K562 (cell line): ENCODE data around the gene NTSR2. TPM values are rescaled to one million over a fixed set of nuclear protein-coding genes. Genes with fewer than 3 reads are reported as not detected.

Source experiments
- NCOA1 ChIP-seq: fragments of 450-650 bp; IDR thresholded peaks from 2 replicates; pipeline ENCODE4 v1.6.1; 2016; ENCODE audit warnings: low read depth
- NR2C1 ChIP-seq, 2 experiments: fragments of 450-650 bp; IDR thresholded peaks; 2 replicates each; pipeline ENCODE4 v1.6.1; 2017; ENCODE audit warnings: mild to moderate bottlenecking in 2 of 2, antibody characterized with exemption in 1 of 2, inconsistent platforms in 1 of 2, missing compliant biosample characterization in 1 of 2, missing genetic modification characterization in 1 of 2
- PHF21A ChIP-seq: fragments of 450-650 bp; IDR thresholded peaks from 2 replicates; pipeline ENCODE4 v1.6.1; 2017; ENCODE audit warnings: low read depth, borderline replicate concordance
- SIN3A ChIP-seq, 2 experiments: fragments of 150-350 bp in 1 of 2; IDR thresholded peaks; 2 replicates each; pipeline ENCODE4 v1.6.1; 2011 to 2016; ENCODE audit warnings: borderline replicate concordance in 2 of 2, low read depth in 2 of 2, low read length in 2 of 2, mild to moderate bottlenecking in 2 of 2, moderate library complexity in 2 of 2; ENCODE audit not compliant: control insufficient read depth in 1 of 2
- TFAM ChIP-seq: fragments of 250-450 bp; sonication (Bioruptor Pico); conservative IDR thresholded peaks from 2 replicates; pipeline ENCODE4 v1.5.0; 2021; ENCODE audit warnings: mild to moderate bottlenecking, moderate library complexity
- ZNF175 ChIP-seq: fragments of 200-800 bp; sonication (Bioruptor generic); IDR thresholded peaks from 2 replicates; pipeline ENCODE4 v1.6.1; 2016; ENCODE audit warnings: low read depth, mild to moderate bottlenecking, missing genetic modification characterization, missing compliant biosample characterization
- ZNF445 ChIP-seq: fragments of 250-450 bp; sonication (Bioruptor Pico); IDR thresholded peaks from 2 replicates; pipeline ENCODE4 v1.4.0; 2020; ENCODE audit warnings: low read depth, mild to moderate bottlenecking, moderate library complexity
- polyA plus RNA-seq, 8 experiments: library from polyadenylated mRNA; depleted of rRNA in 4 of 8; stranded (reverse) in 5 of 8; unstranded in 3 of 8; fragments of >200 nt; fragmentation: Nextera tagmentation in 2 of 8; fragmentation: Illumina TruSeq in 1 of 8; extraction: Ambion mirVana in 2 of 8; extraction: Trizol in 1 of 8; gene quantifications; 2 replicates each; pipeline versions ENCODE4 v1.2.1 to v1.2.3, GENCODE V29; 2011 to 2014; ENCODE audit warnings: inconsistent platforms in 1 of 8, missing spikeins in 1 of 8
- total RNA-seq, 7 experiments: library from RNA; depleted of rRNA in 6 of 7; stranded (reverse); fragments of >200 nt in 6 of 7; fragmentation: Illumina TruSeq in 2 of 7; extraction: Trizol in 2 of 7; gene quantifications; 2 replicates each; pipeline versions ENCODE4 v1.2.1 to v1.2.3, GENCODE V29; 2011 to 2021; ENCODE audit warnings: low replicate concordance in 1 of 7
- TF ChIP-seq, protein P1 (sequence below), 2 experiments: fragments of 450-650 bp; IDR thresholded peaks; 2 replicates each; pipeline ENCODE4 v1.6.1; 2016; ENCODE audit warnings: mild to moderate bottlenecking in 2 of 2, borderline replicate concordance in 1 of 2, low read depth in 1 of 2, moderate library complexity in 1 of 2
- TF ChIP-seq, protein P2 (sequence below), 2 experiments: fragments of 250-450 bp in 1 of 2; fragments of 450-650 bp in 1 of 2; sonication (Bioruptor Pico) in 1 of 2; IDR thresholded peaks; 2 replicates each; pipeline versions ENCODE4 v1.6.1 to v1.8.0; 2016 to 2021; ENCODE audit warnings: mild to moderate bottlenecking in 2 of 2, moderate library complexity in 2 of 2, missing compliant biosample characterization in 1 of 2, missing genetic modification characterization in 1 of 2
- TF ChIP-seq, protein P3 (sequence below): sonication (generic); formaldehyde crosslinking; IDR thresholded peaks from 2 replicates; pipeline ENCODE4 v1.8.0; 2022; ENCODE audit warnings: missing genetic modification reagents, mild to moderate bottlenecking, moderate library complexity, borderline replicate concordance
- TF ChIP-seq, protein P4 (sequence below): fragments of 450-650 bp; IDR thresholded peaks from 2 replicates; pipeline ENCODE4 v1.6.1; 2017; ENCODE audit warnings: antibody characterized with exemption, mild to moderate bottlenecking

NTSR2 gene
- total and polyA plus RNA-seq, 9 of the 15 experiments (the other 6 are each of a cell fraction or from before 2014, with no cell fraction given) = not detected

DNA sequence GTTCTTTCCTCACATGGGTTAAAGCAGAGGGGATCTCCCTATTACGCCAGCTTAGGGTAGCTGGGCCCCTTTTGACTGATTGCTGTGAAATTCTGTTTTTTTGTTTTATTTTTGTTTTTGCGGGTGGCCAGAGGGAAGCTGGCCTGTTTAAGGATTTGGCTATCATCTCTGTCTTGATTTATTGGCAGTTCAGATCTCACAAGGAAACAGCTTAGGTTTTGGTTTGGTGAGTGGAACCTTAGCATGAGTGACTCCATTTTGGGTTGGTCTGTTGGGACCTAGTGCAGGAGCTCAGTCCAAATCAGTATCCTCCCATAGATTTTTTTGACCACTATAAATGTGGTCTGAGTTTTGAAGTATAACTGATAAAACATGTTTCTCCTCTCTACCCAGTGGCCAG, 25.6 kb upstream of the NTSR2 start (continued):
- TF ChIP-seq, protein P1, sequence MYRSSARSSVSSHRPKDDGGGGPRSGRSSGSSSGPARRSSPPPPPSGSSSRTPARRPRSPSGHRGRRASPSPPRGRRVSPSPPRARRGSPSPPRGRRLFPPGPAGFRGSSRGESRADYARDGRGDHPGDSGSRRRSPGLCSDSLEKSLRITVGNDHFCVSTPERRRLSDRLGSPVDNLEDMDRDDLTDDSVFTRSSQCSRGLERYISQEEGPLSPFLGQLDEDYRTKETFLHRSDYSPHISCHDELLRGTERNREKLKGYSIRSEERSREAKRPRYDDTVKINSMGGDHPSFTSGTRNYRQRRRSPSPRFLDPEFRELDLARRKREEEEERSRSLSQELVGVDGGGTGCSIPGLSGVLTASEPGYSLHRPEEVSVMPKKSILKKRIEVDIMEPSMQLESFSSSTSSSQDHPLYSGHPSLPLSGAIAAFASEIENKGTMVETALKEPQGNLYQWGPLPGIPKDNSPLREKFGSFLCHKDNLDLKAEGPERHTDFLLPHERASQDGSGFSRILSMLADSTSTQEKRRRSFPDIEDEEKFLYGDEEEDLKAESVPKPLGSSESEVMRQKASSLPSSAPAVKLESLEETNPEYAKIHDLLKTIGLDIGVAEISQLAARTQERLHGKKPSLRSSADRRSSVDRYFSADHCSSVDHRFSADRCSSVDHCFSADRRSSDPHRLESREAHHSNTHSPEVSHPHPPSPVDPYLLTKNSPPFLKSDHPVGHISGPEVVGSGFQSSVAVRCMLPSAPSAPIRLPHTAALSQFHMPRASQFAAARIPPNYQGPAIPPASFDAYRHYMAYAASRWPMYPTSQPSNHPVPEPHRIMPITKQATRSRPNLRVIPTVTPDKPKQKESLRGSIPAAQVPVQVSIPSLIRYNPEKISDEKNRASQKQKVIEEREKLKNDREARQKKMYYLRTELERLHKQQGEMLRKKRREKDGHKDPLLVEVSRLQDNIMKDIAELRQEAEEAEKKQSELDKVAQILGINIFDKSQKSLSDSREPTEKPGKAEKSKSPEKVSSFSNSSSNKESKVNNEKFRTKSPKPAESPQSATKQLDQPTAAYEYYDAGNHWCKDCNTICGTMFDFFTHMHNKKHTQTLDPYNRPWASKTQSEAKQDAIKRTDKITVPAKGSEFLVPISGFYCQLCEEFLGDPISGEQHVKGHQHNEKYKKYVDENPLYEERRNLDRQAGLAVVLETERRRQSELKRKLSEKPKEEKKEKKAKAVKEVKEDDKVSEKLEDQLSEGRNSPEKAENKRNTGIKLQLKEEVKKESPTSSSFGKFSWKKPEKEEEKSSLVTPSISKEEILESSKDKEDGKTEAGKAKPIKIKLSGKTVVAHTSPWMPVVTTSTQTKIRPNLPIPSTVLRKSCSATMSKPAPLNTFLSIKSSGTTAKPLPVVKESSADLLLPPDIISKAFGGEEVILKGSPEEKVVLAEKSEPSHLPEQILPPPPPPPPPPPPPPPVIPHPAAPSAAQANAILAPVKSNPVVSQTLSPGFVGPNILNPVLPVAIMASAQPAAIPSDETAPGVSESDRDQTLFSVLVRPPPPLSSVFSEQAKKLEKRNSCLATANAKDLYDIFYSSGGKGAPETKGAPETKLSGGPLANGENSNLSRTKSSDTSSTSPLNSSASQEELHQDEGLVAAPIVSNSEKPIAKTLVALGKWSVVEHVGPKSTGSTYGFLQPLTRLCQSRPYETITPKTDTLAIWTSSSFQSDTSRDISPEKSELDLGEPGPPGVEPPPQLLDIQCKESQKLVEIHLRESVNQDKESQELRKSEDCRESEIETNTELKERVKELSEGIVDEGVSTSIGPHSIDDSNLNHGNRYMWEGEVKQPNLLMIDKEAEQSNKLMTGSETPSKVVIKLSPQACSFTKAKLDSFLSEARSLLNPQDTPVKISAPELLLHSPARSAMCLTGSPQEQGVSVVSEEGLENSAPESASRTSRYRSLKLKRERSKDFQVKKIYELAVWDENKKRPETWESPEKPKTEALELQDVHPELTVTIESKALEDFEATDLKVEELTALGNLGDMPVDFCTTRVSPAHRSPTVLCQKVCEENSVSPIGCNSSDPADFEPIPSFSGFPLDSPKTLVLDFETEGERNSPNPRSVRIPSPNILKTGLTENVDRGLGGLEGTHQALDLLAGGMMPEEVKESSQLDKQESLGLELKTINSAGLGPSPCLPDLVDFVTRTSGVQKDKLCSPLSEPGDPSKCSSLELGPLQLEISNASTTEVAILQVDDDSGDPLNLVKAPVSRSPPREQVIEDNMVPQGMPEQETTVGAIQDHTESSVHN (IDR thresholded peaks at IDR 0.05; ENCODE audit: borderline replicate concordance in 1 of 2, low read depth in 1 of 2) = no peak
- no peak for TF ChIP-seq NR2C1 (IDR thresholded peaks at IDR 0.05)
- peak; percentile 56; the same call in 1 of the 2 replicates for TF ChIP-seq NR2C1 (tag; IDR thresholded peaks at IDR 0.05)
- TF ChIP-seq ZNF175 (CRISPR knock-in tag) = no peak
- no peak for TF ChIP-seq PHF21A
- TF ChIP-seq ZNF445 (CRISPR knock-in tag) = no peak
- TF ChIP-seq SIN3A (IDR thresholded peaks at IDR 0.05; ENCODE audit: borderline replicate concordance in 2 of 2, control insufficient read depth in 1 of 2, low read depth in 2 of 2, low read length in 2 of 2) = no peak
- TF ChIP-seq, protein P2, sequence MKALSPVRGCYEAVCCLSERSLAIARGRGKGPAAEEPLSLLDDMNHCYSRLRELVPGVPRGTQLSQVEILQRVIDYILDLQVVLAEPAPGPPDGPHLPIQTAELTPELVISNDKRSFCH (CRISPR knock-in tag; IDR thresholded peaks at IDR 0.05) = no peak
- TF ChIP-seq, protein P2 (tag; IDR thresholded peaks at IDR 0.05) = peak; percentile 83
- no peak for TF ChIP-seq TFAM
- TF ChIP-seq, protein P3, sequence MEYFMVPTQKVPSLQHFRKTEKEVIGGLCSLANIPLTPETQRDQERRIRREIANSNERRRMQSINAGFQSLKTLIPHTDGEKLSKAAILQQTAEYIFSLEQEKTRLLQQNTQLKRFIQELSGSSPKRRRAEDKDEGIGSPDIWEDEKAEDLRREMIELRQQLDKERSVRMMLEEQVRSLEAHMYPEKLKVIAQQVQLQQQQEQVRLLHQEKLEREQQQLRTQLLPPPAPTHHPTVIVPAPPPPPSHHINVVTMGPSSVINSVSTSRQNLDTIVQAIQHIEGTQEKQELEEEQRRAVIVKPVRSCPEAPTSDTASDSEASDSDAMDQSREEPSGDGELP = no peak
- TF ChIP-seq, protein P4, sequence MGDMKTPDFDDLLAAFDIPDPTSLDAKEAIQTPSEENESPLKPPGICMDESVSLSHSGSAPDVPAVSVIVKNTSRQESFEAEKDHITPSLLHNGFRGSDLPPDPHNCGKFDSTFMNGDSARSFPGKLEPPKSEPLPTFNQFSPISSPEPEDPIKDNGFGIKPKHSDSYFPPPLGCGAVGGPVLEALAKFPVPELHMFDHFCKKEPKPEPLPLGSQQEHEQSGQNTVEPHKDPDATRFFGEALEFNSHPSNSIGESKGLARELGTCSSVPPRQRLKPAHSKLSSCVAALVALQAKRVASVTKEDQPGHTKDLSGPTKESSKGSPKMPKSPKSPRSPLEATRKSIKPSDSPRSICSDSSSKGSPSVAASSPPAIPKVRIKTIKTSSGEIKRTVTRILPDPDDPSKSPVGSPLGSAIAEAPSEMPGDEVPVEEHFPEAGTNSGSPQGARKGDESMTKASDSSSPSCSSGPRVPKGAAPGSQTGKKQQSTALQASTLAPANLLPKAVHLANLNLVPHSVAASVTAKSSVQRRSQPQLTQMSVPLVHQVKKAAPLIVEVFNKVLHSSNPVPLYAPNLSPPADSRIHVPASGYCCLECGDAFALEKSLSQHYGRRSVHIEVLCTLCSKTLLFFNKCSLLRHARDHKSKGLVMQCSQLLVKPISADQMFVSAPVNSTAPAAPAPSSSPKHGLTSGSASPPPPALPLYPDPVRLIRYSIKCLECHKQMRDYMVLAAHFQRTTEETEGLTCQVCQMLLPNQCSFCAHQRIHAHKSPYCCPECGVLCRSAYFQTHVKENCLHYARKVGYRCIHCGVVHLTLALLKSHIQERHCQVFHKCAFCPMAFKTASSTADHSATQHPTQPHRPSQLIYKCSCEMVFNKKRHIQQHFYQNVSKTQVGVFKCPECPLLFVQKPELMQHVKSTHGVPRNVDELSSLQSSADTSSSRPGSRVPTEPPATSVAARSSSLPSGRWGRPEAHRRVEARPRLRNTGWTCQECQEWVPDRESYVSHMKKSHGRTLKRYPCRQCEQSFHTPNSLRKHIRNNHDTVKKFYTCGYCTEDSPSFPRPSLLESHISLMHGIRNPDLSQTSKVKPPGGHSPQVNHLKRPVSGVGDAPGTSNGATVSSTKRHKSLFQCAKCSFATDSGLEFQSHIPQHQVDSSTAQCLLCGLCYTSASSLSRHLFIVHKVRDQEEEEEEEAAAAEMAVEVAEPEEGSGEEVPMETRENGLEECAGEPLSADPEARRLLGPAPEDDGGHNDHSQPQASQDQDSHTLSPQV = peak; percentile 62; the same call in 1 of the 2 replicates
- no peak for TF ChIP-seq NCOA1
